K562 (cell line): Measurements from ENCODE around the gene TRABD. TPM values are rescaled to one million over a fixed set of nuclear protein-coding genes. Genes with fewer than 3 reads are reported as not detected.

Experiments used
- ILF3 ChIP-seq: fragments of 450-650 bp; IDR thresholded peaks from 2 replicates; pipeline ENCODE4 v1.6.1; 2018; ENCODE audit warnings: antibody characterized with exemption, mild to moderate bottlenecking, moderate library complexity, borderline replicate concordance
- NCOA2 ChIP-seq, 2 experiments: fragments of 450-650 bp; IDR thresholded peaks; 2 replicates each; pipeline ENCODE4 v1.6.1; 2018; ENCODE audit warnings: mild to moderate bottlenecking in 2 of 2, moderate library complexity in 1 of 2; ENCODE audit not compliant: partially characterized antibody in 2 of 2
- NFIX ChIP-seq: fragments of 250-450 bp; sonication (Bioruptor Pico); IDR thresholded peaks from 2 replicates; pipeline ENCODE4 v1.4.0; 2020; ENCODE audit warnings: low read depth, mild to moderate bottlenecking, moderate library complexity
- TRIM28 ChIP-seq: fragments of 450-650 bp; IDR thresholded peaks from 2 replicates; pipeline ENCODE4 v1.6.1; 2017
- ZBED1 ChIP-seq: IDR thresholded peaks from 2 replicates; pipeline ENCODE4 v1.6.1; 2014
- ZNF830 ChIP-seq: fragments of 250-450 bp; sonication (Bioruptor Pico); IDR thresholded peaks from 2 replicates; pipeline ENCODE4 v1.5.0; 2021; ENCODE audit warnings: mild to moderate bottlenecking
- polyA plus RNA-seq, 8 experiments: library from polyadenylated mRNA; depleted of rRNA in 4 of 8; stranded (reverse) in 5 of 8; unstranded in 3 of 8; fragments of >200 nt; fragmentation: Nextera tagmentation in 2 of 8; fragmentation: Illumina TruSeq in 1 of 8; extraction: Ambion mirVana in 2 of 8; extraction: Trizol in 1 of 8; gene quantifications; 2 replicates each; pipeline versions ENCODE4 v1.2.1 to v1.2.3, GENCODE V29; 2011 to 2014; ENCODE audit warnings: inconsistent platforms in 1 of 8, missing spikeins in 1 of 8
- total RNA-seq, 7 experiments: library from RNA; depleted of rRNA in 6 of 7; stranded (reverse); fragments of >200 nt in 6 of 7; fragmentation: Illumina TruSeq in 2 of 7; extraction: Trizol in 2 of 7; gene quantifications; 2 replicates each; pipeline versions ENCODE4 v1.2.1 to v1.2.3, GENCODE V29; 2011 to 2021; ENCODE audit warnings: low replicate concordance in 1 of 7
- TF ChIP-seq, protein P1 (sequence below): fragments of 450-650 bp; formaldehyde crosslinking; IDR thresholded peaks from 2 replicates; pipeline ENCODE4 v1.4.0; 2022; ENCODE audit warnings: missing genetic modification characterization
- TF ChIP-seq, protein P2 (sequence below): sonication (generic); formaldehyde crosslinking; IDR thresholded peaks from 2 replicates; pipeline ENCODE4 v1.8.0; 2023; ENCODE audit warnings: missing genetic modification reagents, mild to moderate bottlenecking, borderline replicate concordance

Gene TRABD
- total and polyA plus RNA-seq, 9 of the 15 experiments (the other 6 are each of a cell fraction or from before 2014, with no cell fraction given), result 0.08 to 62.9 (median 14.0) TPM

DNA sequence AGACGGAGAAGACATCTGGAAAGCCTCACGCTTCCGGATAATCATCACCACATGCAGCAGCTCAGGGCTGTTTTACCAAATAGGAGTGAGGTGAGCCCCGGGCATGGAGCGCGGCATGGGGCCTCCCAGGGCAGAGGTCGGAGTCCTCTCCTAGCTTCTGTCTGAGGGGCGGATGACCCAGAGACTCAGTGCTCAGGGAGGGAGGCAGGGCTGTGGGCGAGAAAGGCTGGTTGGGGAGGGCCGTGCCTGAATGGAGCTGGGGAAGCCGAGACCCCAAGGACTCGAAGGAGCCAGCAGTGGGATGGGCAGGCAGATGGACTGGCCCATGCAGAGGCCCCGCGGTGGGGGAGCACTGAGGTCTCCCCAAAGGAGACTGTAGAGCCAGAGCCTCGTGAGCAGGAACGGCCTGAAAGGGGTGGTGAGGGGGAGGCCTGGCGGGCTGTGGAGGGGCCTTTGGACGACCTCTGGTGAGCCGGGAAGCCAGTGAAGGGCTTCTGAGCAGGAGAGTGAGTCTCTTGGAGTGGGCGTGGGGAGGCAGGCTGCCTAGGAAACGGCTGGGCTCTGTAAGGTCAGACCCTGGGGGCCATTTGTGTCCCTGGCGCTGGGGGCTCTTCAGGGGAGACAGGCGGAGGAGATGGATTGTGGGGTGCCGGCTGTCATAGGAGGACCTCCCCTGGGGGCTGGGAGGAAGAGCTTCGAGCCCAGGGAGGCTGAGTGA lies 39.8 kb upstream of the TRABD start (continued):
- TF ChIP-seq, protein P1, sequence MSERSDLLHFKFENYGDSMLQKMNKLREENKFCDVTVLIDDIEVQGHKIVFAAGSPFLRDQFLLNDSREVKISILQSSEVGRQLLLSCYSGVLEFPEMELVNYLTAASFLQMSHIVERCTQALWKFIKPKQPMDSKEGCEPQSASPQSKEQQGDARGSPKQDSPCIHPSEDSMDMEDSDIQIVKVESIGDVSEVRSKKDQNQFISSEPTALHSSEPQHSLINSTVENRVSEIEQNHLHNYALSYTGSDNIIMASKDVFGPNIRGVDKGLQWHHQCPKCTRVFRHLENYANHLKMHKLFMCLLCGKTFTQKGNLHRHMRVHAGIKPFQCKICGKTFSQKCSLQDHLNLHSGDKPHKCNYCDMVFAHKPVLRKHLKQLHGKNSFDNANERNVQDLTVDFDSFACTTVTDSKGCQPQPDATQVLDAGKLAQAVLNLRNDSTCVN (CRISPR knock-in tag), result no peak
- no peak for TF ChIP-seq ZNF830 (CRISPR knock-in tag)
- TF ChIP-seq, protein P2, sequence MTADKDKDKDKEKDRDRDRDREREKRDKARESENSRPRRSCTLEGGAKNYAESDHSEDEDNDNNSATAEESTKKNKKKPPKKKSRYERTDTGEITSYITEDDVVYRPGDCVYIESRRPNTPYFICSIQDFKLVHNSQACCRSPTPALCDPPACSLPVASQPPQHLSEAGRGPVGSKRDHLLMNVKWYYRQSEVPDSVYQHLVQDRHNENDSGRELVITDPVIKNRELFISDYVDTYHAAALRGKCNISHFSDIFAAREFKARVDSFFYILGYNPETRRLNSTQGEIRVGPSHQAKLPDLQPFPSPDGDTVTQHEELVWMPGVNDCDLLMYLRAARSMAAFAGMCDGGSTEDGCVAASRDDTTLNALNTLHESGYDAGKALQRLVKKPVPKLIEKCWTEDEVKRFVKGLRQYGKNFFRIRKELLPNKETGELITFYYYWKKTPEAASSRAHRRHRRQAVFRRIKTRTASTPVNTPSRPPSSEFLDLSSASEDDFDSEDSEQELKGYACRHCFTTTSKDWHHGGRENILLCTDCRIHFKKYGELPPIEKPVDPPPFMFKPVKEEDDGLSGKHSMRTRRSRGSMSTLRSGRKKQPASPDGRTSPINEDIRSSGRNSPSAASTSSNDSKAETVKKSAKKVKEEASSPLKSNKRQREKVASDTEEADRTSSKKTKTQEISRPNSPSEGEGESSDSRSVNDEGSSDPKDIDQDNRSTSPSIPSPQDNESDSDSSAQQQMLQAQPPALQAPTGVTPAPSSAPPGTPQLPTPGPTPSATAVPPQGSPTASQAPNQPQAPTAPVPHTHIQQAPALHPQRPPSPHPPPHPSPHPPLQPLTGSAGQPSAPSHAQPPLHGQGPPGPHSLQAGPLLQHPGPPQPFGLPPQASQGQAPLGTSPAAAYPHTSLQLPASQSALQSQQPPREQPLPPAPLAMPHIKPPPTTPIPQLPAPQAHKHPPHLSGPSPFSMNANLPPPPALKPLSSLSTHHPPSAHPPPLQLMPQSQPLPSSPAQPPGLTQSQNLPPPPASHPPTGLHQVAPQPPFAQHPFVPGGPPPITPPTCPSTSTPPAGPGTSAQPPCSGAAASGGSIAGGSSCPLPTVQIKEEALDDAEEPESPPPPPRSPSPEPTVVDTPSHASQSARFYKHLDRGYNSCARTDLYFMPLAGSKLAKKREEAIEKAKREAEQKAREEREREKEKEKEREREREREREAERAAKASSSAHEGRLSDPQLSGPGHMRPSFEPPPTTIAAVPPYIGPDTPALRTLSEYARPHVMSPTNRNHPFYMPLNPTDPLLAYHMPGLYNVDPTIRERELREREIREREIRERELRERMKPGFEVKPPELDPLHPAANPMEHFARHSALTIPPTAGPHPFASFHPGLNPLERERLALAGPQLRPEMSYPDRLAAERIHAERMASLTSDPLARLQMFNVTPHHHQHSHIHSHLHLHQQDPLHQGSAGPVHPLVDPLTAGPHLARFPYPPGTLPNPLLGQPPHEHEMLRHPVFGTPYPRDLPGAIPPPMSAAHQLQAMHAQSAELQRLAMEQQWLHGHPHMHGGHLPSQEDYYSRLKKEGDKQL (CRISPR knock-in tag), result no peak
- TF ChIP-seq TRIM28, result no peak
- TF ChIP-seq NFIX, result no peak
- no peak for TF ChIP-seq ZBED1
- TF ChIP-seq ILF3, result no peak
- TF ChIP-seq NCOA2 (IDR thresholded peaks at IDR 0.05; ENCODE audit: partially characterized antibody in 2 of 2), result no peak
- TF ChIP-seq, all 486 proteins: peak for 0
